ENCODE measurements around the gene PIEZO1. TPM values are rescaled to one million over a fixed set of nuclear protein-coding genes. Genes with fewer than 3 reads are reported as not detected.

Gene PIEZO1
- total RNA-seq, 1 donor from 2014 or later = 240 TPM

DNA sequence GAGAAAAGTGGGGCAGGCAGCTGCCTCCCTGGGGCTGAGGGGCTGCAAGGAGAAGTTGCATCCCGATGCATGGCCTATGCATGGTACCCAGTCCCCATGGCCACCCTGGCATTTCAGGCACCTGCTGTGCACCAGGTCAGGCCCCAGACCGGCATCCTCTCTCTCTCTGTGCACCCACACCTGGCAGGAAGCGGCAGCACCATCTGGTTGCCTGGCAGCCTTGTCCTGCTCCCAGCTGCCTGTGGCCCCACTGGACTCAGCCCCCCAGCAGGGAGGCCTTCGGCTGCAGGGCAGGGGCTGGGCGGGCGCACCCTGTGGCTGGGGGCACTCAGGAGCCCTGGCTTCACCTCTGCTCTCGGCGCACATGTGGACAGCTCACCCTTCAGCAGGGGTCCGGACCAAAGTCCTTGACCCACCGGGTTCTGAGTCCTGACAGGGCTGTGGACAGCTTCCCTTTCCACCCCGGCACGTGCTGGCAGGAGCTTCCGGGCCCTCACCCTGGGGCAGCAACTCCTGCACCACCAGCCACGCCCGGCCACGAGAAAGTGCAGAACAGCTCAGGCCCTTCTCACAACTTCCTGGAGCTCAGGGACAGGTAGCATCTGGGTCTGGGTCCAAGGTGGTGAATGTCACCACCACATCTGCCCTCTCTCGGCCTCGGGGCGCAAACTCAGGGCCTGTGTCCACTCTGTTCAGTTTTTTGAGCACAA, 42.0 kb downstream of the PIEZO1 start:
- Mint-ChIP-seq H3K4me3 (ENCODE audit: low read depth) (no peak overlapping the region), H3K9me3 (no peaks in the 10 kb centered on the region), H3K27ac (no peak overlapping the region), H3K27me3 (ENCODE audit: low read depth) (no peaks in the 10 kb centered on the region), H3K36me3 (ENCODE audit: low read depth) (peaks cover 10% of the 10 kb centered on the region), H3K4me1 (ENCODE audit: low read depth) (peaks cover 12% of the 10 kb centered on the region)
- no peak for DNase-seq (ENCODE audit: low spot score)
- intact Hi-C loops (cut with micrococcal nuclease) = no loop called here

DNA sequence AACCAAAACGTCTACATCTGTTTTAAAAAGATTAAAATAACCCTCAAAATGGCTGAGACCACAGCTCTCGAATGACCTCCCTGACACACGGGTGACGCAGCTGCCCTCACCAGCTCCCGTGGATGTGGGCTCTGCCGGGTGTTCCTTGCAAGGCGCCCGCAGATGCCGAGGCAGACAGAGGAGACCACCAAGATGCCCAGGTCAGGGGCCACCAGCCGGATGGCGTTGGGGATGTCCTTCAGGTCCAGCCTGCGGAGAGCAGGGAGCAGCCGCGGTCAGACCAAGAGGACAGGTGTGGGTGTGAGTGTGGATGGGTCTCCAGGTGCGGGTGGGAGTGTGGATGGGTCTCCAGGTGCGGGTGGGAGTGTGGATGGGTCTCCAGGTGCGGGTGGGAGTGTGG, 43.7 kb downstream of the PIEZO1 start:
- Mint-ChIP-seq H3K36me3 (ENCODE audit: low read depth) (peaks cover 9% of the 10 kb centered on the region), H3K4me1 (ENCODE audit: low read depth) (peaks cover 12% of the 10 kb centered on the region), H3K27ac (no peak overlapping the region), H3K4me3 (ENCODE audit: low read depth) (no peak overlapping the region), H3K9me3 (no peaks in the 10 kb centered on the region), H3K27me3 (ENCODE audit: low read depth) (no peaks in the 10 kb centered on the region)
- no peak for DNase-seq (ENCODE audit: low spot score)
- intact Hi-C loops (cut with micrococcal nuclease) = no loop called here

- no peak overlapping the region for H3K4me3 Mint-ChIP-seq (ENCODE audit: low read depth)
- intact Hi-C loops (cut with micrococcal nuclease) = no loop called here
Measured at GRCh38 chr16:88740727-88741055, 44.3 kb downstream of the PIEZO1 start.

GRCh38 chr16:88739977-88740726, 44.9 kb downstream of the PIEZO1 start:
- Mint-ChIP-seq H3K4me3 (ENCODE audit: low read depth) (no peak overlapping the region), H3K4me1 (ENCODE audit: low read depth) (peaks cover 7% of the 10 kb centered on the region), H3K27ac (no peak overlapping the region), H3K36me3 (ENCODE audit: low read depth) (peaks cover 12% of the 10 kb centered on the region), H3K27me3 (ENCODE audit: low read depth) (no peaks in the 10 kb centered on the region), H3K9me3 (no peaks in the 10 kb centered on the region)
- DNase-seq (ENCODE audit: low spot score) = no peak
- intact Hi-C loops (cut with micrococcal nuclease) = loop anchor here (5.0 kb wide), 1 partner anchor 427 kb away; no protein-coding TSS in a partner anchor

More at GRCh38 chr16:88740727-88741055, 44.3 kb downstream of the PIEZO1 start:
- no peak for DNase-seq (ENCODE audit: low spot score)
- Mint-ChIP-seq H3K4me1 (ENCODE audit: low read depth) (peaks cover 9% of the 10 kb centered on the region), H3K9me3 (no peaks in the 10 kb centered on the region), H3K27ac (no peak overlapping the region), H3K36me3 (ENCODE audit: low read depth) (peaks cover 12% of the 10 kb centered on the region), H3K27me3 (ENCODE audit: low read depth) (no peaks in the 10 kb centered on the region)

- Mint-ChIP-seq H3K4me3 (ENCODE audit: low read depth) (no peak overlapping the region), H3K27ac (no peak overlapping the region), H3K9me3 (no peaks in the 10 kb centered on the region), H3K36me3 (ENCODE audit: low read depth) (peaks cover 12% of the 10 kb centered on the region), H3K27me3 (ENCODE audit: low read depth) (no peaks in the 10 kb centered on the region), H3K4me1 (ENCODE audit: low read depth) (peaks cover 7% of the 10 kb centered on the region)
- intact Hi-C loops (cut with micrococcal nuclease) = loop anchor here (5.0 kb wide), 1 partner anchor 428 kb away; no protein-coding TSS in a partner anchor
- DNase-seq (ENCODE audit: low spot score) = no peak
Measured at GRCh38 chr16:88739139-88739976, 45.7 kb downstream of the PIEZO1 start.

GRCh38 chr16:88738151-88739084, 46.6 kb downstream of the PIEZO1 start:
- Mint-ChIP-seq H3K4me3 (ENCODE audit: low read depth) (no peak overlapping the region), H3K36me3 (ENCODE audit: low read depth) (peaks cover 17% of the 10 kb centered on the region), H3K27ac (no peak overlapping the region), H3K27me3 (ENCODE audit: low read depth) (no peaks in the 10 kb centered on the region), H3K4me1 (ENCODE audit: low read depth) (no peaks in the 10 kb centered on the region), H3K9me3 (no peaks in the 10 kb centered on the region)
- intact Hi-C loops (cut with micrococcal nuclease) = loop anchor here (5.0 kb wide), 1 partner anchor 429 kb away; no protein-coding TSS in a partner anchor
- DNase-seq (ENCODE audit: low spot score) = no peak

GRCh38 chr16:88737298-88738150, 47.5 kb downstream of the PIEZO1 start:
- peaks cover 17% of the 10 kb centered on the region for H3K36me3 Mint-ChIP-seq (ENCODE audit: low read depth)
- no peak overlapping the region for H3K27ac Mint-ChIP-seq
- intact Hi-C loops (cut with micrococcal nuclease) = loop anchor here (1.0 to 5.0 kb wide), 4 partner anchors 31 to 430 kb away; partner anchors contain the start of genes CTU2, PIEZO1, RNF166 and TRAPPC2L
- H3K4me1 Mint-ChIP-seq (ENCODE audit: low read depth) = no peaks in the 10 kb centered on the region
- H3K4me3 Mint-ChIP-seq (ENCODE audit: low read depth) = no peak overlapping the region
- no peaks in the 10 kb centered on the region for H3K27me3 Mint-ChIP-seq (ENCODE audit: low read depth)
- peak; percentile 54 for DNase-seq (ENCODE audit: low spot score)
- no peaks in the 10 kb centered on the region for H3K9me3 Mint-ChIP-seq

DNA sequence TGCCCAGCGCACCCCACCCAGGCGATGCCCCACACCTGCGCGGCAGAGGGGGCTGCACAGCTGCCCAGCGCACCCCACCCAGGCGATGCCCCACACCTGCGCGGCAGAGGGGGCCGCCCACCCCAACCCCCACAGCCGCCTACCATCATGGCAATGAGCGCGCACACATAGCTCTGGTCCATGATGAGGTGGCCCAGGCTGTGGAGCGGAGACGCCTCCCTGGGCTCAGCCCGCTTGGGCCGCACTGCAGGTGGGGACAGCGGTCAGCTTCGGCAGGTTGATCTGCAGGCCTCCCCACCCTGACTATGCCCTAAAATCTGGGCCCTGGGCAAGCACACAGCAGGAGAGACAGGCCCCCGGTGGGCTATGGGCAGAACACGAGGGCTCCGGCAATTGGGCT, 48.5 kb downstream of the PIEZO1 start:
- Mint-ChIP-seq H3K9me3 (no peaks in the 10 kb centered on the region), H3K27ac (no peak overlapping the region), H3K4me3 (ENCODE audit: low read depth) (no peak overlapping the region), H3K27me3 (ENCODE audit: low read depth) (no peaks in the 10 kb centered on the region), H3K4me1 (ENCODE audit: low read depth) (no peaks in the 10 kb centered on the region), H3K36me3 (ENCODE audit: low read depth) (peaks cover 22% of the 10 kb centered on the region)
- no peak for DNase-seq (ENCODE audit: low spot score)
- intact Hi-C loops (cut with micrococcal nuclease) = loop anchor here (2.0 to 5.0 kb wide), 3 partner anchors 30 to 431 kb away; partner anchors contain the start of genes CTU2, PIEZO1 and RNF166

DNA sequence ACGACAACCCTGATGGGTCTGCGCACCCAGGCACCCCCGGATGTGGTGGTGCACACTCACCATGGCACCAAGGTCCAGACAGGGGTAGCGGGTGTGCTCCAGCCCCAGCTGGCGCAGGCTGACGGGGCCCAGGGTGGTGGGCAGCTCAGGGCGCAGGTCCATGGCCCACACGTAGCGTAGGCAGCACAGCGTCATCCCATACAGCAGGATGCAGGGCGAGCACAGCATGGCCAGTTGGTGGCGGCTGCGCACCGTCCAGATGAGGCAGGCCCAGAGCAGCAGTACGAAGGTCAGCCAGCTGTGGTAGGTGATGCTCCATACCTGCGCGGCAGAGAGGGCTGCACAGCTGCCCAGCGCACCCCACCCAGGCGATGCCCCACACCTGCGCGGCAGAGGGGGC, 48.9 kb downstream of the PIEZO1 start:
- Mint-ChIP-seq H3K4me3 (ENCODE audit: low read depth) (no peak overlapping the region), H3K27me3 (ENCODE audit: low read depth) (no peaks in the 10 kb centered on the region), H3K9me3 (no peaks in the 10 kb centered on the region), H3K4me1 (ENCODE audit: low read depth) (no peaks in the 10 kb centered on the region), H3K27ac (no peak overlapping the region), H3K36me3 (ENCODE audit: low read depth) (peaks cover 22% of the 10 kb centered on the region)
- intact Hi-C loops (cut with micrococcal nuclease) = loop anchor here (2.0 to 5.0 kb wide), 3 partner anchors 29 to 431 kb away; partner anchors contain the start of genes CTU2, PIEZO1 and RNF166
- no peak for DNase-seq (ENCODE audit: low spot score)

- intact Hi-C loops (cut with micrococcal nuclease) = loop anchor here (2.0 to 5.0 kb wide), 3 partner anchors 29 to 432 kb away; partner anchors contain the start of genes CTU2, PIEZO1 and RNF166
- no peaks in the 10 kb centered on the region for H3K4me1 Mint-ChIP-seq (ENCODE audit: low read depth)
- DNase-seq (ENCODE audit: low spot score) = no peak
- no peak overlapping the region for H3K4me3 Mint-ChIP-seq (ENCODE audit: low read depth)
- no peak overlapping the region for H3K27ac Mint-ChIP-seq
- H3K27me3 Mint-ChIP-seq (ENCODE audit: low read depth) = no peaks in the 10 kb centered on the region
- H3K9me3 Mint-ChIP-seq = no peaks in the 10 kb centered on the region
- H3K36me3 Mint-ChIP-seq (ENCODE audit: low read depth) = peaks cover 24% of the 10 kb centered on the region
Measured at GRCh38 chr16:88735616-88736015, 49.4 kb downstream of the PIEZO1 start.

DNA sequence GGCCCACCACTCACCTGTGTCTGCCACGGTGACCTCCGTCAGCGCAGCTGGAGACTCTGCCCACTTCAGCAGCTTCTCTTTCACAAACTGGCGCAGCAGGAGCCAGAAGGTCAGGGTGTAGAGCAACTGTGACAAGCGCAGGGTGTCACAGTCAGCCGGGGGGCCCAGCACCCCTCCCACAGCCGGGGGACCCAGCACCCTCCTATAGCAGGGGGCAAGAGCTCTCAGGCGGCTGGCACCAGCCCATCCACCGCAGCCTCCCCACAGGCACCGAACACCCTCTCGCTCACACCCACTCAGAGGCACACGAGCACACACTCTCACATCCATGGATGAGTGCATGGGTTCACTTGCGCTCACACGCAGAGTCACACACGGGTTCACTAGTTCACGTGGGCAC, 49.9 kb downstream of the PIEZO1 start:
- Mint-ChIP-seq H3K9me3 (no peaks in the 10 kb centered on the region), H3K36me3 (ENCODE audit: low read depth) (peaks cover 25% of the 10 kb centered on the region), H3K27me3 (ENCODE audit: low read depth) (no peaks in the 10 kb centered on the region), H3K4me1 (ENCODE audit: low read depth) (no peaks in the 10 kb centered on the region), H3K4me3 (ENCODE audit: low read depth) (no peak overlapping the region), H3K27ac (no peak overlapping the region)
- intact Hi-C loops (cut with micrococcal nuclease) = loop anchor here (5.0 kb wide), 1 partner anchor 432 kb away; no protein-coding TSS in a partner anchor
- no peak for DNase-seq (ENCODE audit: low spot score)
